OCI-LY1 (cell line): ENCODE data around the gene MKRN2.
A peak's percentile ranks its signal among the peaks of the same experiment; 100 is the strongest.
"Not testable (repeated sequence)": the region's sequence is repeated elsewhere in the genome, so short reads cannot be mapped to it uniquely, and the experiment has no call there.

Source experiments
- H2AFZ ChIP-seq: fragments of 200-600 bp; sonication (generic), shearing (Covaris generic); 2 replicates; pipeline ENCODE4 v1.6.0; 2014; ENCODE audit warnings: antibody characterized with exemption, mild to moderate bottlenecking, low read length
- H3F3A ChIP-seq: fragments of 200-600 bp; sonication (generic), shearing (Covaris generic); 2 replicates; pipeline ENCODE4 v1.6.0; 2014; ENCODE audit warnings: mild to moderate bottlenecking, antibody characterized with exemption, low read length, moderate library complexity; ENCODE audit not compliant: insufficient read depth
- H3K27ac ChIP-seq: fragments of 200-600 bp; sonication (generic); 2 replicates; pipeline ENCODE4 v1.5.1; 2014; ENCODE audit warnings: low read length, mixed run types, mild to moderate bottlenecking, low read depth; ENCODE audit not compliant: poor library complexity, severe bottlenecking
- H3K27me3 ChIP-seq: fragments of 200-600 bp; sonication (generic); 2 replicates; pipeline ENCODE4 v1.6.0; 2014; ENCODE audit warnings: antibody characterized with exemption, mild to moderate bottlenecking, low read length, moderate library complexity; ENCODE audit not compliant: insufficient read depth
- H3K36me3 ChIP-seq: fragments of 200-600 bp; sonication (generic); 2 replicates; pipeline ENCODE4 v1.6.1; 2014; ENCODE audit warnings: mild to moderate bottlenecking, antibody characterized with exemption, low read length, moderate library complexity, mixed read lengths; ENCODE audit not compliant: insufficient read depth
- H3K4me1 ChIP-seq: fragments of 200-600 bp; sonication (generic); 2 replicates; pipeline ENCODE4 v1.5.1; 2014; ENCODE audit warnings: mild to moderate bottlenecking, low read length, moderate library complexity; ENCODE audit not compliant: insufficient read depth, severe bottlenecking
- H3K4me2 ChIP-seq: fragments of 200-600 bp; sonication (generic), shearing (Covaris generic); 2 replicates; pipeline ENCODE4 v1.6.1; 2014; ENCODE audit warnings: low read length
- H3K4me3 ChIP-seq: fragments of 200-600 bp; sonication (generic); 2 replicates; pipeline ENCODE4 v1.5.1; 2014; ENCODE audit warnings: low read length, low read depth, mild to moderate bottlenecking, mixed read lengths; ENCODE audit not compliant: poor library complexity, severe bottlenecking
- H3K79me2 ChIP-seq: fragments of 200-600 bp; shearing (Covaris generic); 2 replicates; pipeline ENCODE4 v1.6.1; 2016; ENCODE audit warnings: mixed run types, low read length, mixed read lengths; ENCODE audit not compliant: insufficient read depth
- H3K9ac ChIP-seq: fragments of 200-600 bp; sonication (generic), shearing (Covaris generic); 2 replicates; pipeline ENCODE4 v1.6.1; 2014; ENCODE audit warnings: mild to moderate bottlenecking, low read length, mixed read lengths
- H3K9me2 ChIP-seq: fragments of 200-600 bp; sonication (generic), shearing (Covaris generic); 2 replicates; pipeline ENCODE4 v1.6.1; 2014; ENCODE audit warnings: low read depth, mild to moderate bottlenecking, low read length, mixed read lengths
- H3K9me3 ChIP-seq: fragments of 200-600 bp; shearing (Covaris generic); 2 replicates; pipeline ENCODE4 v1.6.1; 2014; ENCODE audit warnings: low read length, mixed read lengths
- H4K20me1 ChIP-seq: fragments of 200-600 bp; sonication (generic), shearing (Covaris generic); 2 replicates; pipeline ENCODE4 v1.6.0; 2016; ENCODE audit warnings: mild to moderate bottlenecking, low read length; ENCODE audit not compliant: insufficient read depth
- EZH2 ChIP-seq: fragments of 200-600 bp; sonication (generic), shearing (Covaris generic); IDR thresholded peaks from 2 replicates; pipeline ENCODE4 v1.8.0; 2017; ENCODE audit warnings: borderline replicate concordance, mixed run types, mild to moderate bottlenecking, antibody characterized with exemption, low read length, moderate library complexity, mixed read lengths
- TF ChIP-seq, protein P1 (sequence below): fragments of 200-600 bp; sonication (generic), shearing (Covaris generic); IDR thresholded peaks from 2 replicates; pipeline ENCODE4 v1.5.1; 2017; ENCODE audit warnings: mild to moderate bottlenecking, antibody characterized with exemption, low read length, moderate library complexity, mixed read lengths

The MKRN2 gene

GRCh38 chr3:12630292-12630691 is 73.4 kb downstream of the MKRN2 start:
- Histone ChIP-seq H3F3A (no peaks in the 10 kb centered on the region), H3K36me3 (0 out of 2 replicates have a peak, but pooled peaks cover 4% of the 10 kb centered on the region), H3K9me2 (no peaks in the 10 kb centered on the region), H3K79me2 (peaks cover 96% of the 10 kb centered on the region), H3K9ac (no peak overlapping the region), H3K9me3 (no peaks in the 10 kb centered on the region), H3K4me1 (peaks cover 33% of the 10 kb centered on the region), H3K4me3 (no peak overlapping the region), H3K4me2 (no peak overlapping the region), H2AFZ (no peak overlapping the region), H3K27me3 (no peaks in the 10 kb centered on the region), H4K20me1 (no peaks in the 10 kb centered on the region), H3K27ac (peak overlapping the region; percentile 36)
- TF ChIP-seq, protein P1, sequence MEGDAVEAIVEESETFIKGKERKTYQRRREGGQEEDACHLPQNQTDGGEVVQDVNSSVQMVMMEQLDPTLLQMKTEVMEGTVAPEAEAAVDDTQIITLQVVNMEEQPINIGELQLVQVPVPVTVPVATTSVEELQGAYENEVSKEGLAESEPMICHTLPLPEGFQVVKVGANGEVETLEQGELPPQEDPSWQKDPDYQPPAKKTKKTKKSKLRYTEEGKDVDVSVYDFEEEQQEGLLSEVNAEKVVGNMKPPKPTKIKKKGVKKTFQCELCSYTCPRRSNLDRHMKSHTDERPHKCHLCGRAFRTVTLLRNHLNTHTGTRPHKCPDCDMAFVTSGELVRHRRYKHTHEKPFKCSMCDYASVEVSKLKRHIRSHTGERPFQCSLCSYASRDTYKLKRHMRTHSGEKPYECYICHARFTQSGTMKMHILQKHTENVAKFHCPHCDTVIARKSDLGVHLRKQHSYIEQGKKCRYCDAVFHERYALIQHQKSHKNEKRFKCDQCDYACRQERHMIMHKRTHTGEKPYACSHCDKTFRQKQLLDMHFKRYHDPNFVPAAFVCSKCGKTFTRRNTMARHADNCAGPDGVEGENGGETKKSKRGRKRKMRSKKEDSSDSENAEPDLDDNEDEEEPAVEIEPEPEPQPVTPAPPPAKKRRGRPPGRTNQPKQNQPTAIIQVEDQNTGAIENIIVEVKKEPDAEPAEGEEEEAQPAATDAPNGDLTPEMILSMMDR: no peak
- TF ChIP-seq EZH2: no peak

DNA sequence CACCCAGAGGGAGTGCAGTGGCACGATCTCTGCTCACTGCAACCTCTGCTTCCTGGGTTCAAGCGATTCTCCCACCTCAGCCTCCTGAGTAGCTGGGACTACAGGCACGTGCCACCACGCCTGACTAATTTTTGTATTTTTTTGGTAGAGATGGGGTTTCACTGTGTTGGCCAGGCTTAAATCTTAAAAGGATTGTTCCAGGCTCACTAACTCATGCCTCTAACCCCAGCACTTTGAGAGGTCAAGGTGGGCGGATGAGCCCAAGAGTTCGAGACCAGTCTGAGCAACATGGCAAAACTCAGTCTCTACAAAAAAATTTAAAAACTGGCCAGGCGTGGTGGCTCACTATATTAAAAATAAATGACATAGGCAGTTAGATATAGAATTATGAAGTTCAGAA is 74.0 kb downstream of the MKRN2 start:
- Histone ChIP-seq H3K27ac (peak overlapping the region; percentile 36), H3K79me2 (peaks cover 91% of the 10 kb centered on the region), H3K4me1 (peaks cover 28% of the 10 kb centered on the region)
- H3F3A ChIP-seq, H3K9me2 ChIP-seq, H3K4me2 ChIP-seq, H3K36me3 ChIP-seq, H3K9me3 ChIP-seq, H3K9ac ChIP-seq, H4K20me1 ChIP-seq, H3K4me3 ChIP-seq, H2AFZ ChIP-seq, H3K27me3 ChIP-seq: not testable (repeated sequence)

GRCh38 chr3:12632523-12632922 is 75.6 kb downstream of the MKRN2 start:
- H3K4me3 ChIP-seq: no peak overlapping the region
- no peaks in the 10 kb centered on the region for H4K20me1 ChIP-seq
- H3K27ac ChIP-seq: no peak overlapping the region
- no peak overlapping the region for H3K4me2 ChIP-seq
- no peak overlapping the region for H2AFZ ChIP-seq
- H3F3A ChIP-seq: no peaks in the 10 kb centered on the region
- peaks cover 88% of the 10 kb centered on the region for H3K79me2 ChIP-seq
- H3K9me2 ChIP-seq: no peaks in the 10 kb centered on the region
- H3K4me1 ChIP-seq: peaks cover 21% of the 10 kb centered on the region
- H3K36me3 ChIP-seq: 0 out of 2 replicates have a peak, but pooled peaks cover 4% of the 10 kb centered on the region
- TF ChIP-seq, protein P1: no peak
- no peak for TF ChIP-seq EZH2
- no peaks in the 10 kb centered on the region for H3K27me3 ChIP-seq
- no peaks in the 10 kb centered on the region for H3K9me3 ChIP-seq
- no peak overlapping the region for H3K9ac ChIP-seq

- Histone ChIP-seq H3K27me3 (no peaks in the 10 kb centered on the region), H3K4me2 (no peak overlapping the region), H3K79me2 (peaks cover 88% of the 10 kb centered on the region), H3K4me1 (peaks cover 21% of the 10 kb centered on the region), H3K36me3 (0 out of 2 replicates have a peak, but pooled peaks cover 4% of the 10 kb centered on the region), H3K9me3 (no peaks in the 10 kb centered on the region), H4K20me1 (no peaks in the 10 kb centered on the region), H3K4me3 (no peak overlapping the region), H2AFZ (no peak overlapping the region), H3F3A (no peaks in the 10 kb centered on the region), H3K27ac (no peak overlapping the region), H3K9ac (no peak overlapping the region), H3K9me2 (no peaks in the 10 kb centered on the region)
- no peak for TF ChIP-seq EZH2
- TF ChIP-seq, protein P1: no peak
Measured at GRCh38 chr3:12633108-12633507, 76.2 kb downstream of the MKRN2 start.
